MM.1S (cell line): ENCODE results near the gene GNB1.

Source experiments
- DNase-seq: peaks from one replicate; pipeline ENCODE4 v3.0.0-alpha.2; 2015
- H2AFZ ChIP-seq: fragments of 300-600 bp; sonication (generic); 2 replicates; pipeline ENCODE4 v1.6.0; 2016; ENCODE audit warnings: antibody characterized with exemption, low read length
- H3F3A ChIP-seq: fragments of 300-600 bp; sonication (generic); 2 replicates; pipeline ENCODE4 v1.6.1; 2016; ENCODE audit warnings: mild to moderate bottlenecking, antibody characterized with exemption, low read length, moderate library complexity, mixed read lengths; ENCODE audit not compliant: insufficient read depth
- H3K27ac ChIP-seq: fragments of 300-600 bp; sonication (generic); 2 replicates; pipeline ENCODE4 v1.5.1; 2016; ENCODE audit warnings: mild to moderate bottlenecking, low read length
- H3K27me3 ChIP-seq: fragments of 300-600 bp; sonication (generic); replicated peaks from 2 replicates; pipeline ENCODE4 v1.6.0; 2016; ENCODE audit warnings: low read length; ENCODE audit not compliant: insufficient read depth
- H3K36me3 ChIP-seq: fragments of 300-600 bp; sonication (generic); replicated peaks from 2 replicates; pipeline ENCODE4 v1.6.1; 2016; ENCODE audit warnings: mild to moderate bottlenecking, low read length, mixed read lengths; ENCODE audit not compliant: insufficient read depth
- H3K4me1 ChIP-seq: fragments of 300-600 bp; sonication (generic); 2 replicates; pipeline ENCODE4 v1.6.1; 2016; ENCODE audit warnings: low read length, mixed read lengths
- H3K4me2 ChIP-seq: fragments of 300-600 bp; sonication (generic); 2 replicates; pipeline ENCODE4 v1.6.0; 2016; ENCODE audit warnings: low read depth, low read length
- H3K4me3 ChIP-seq: fragments of 300-600 bp; sonication (generic); 2 replicates; pipeline ENCODE4 v1.5.1; 2016; ENCODE audit warnings: low read length, mixed read lengths
- H3K79me2 ChIP-seq: fragments of 300-600 bp; sonication (generic); 2 replicates; pipeline ENCODE4 v1.6.1; 2016; ENCODE audit warnings: mixed run types, low read length, mixed read lengths
- H3K9ac ChIP-seq: fragments of 300-600 bp; sonication (generic); 2 replicates; pipeline ENCODE4 v1.6.1; 2016; ENCODE audit warnings: low read length, mixed read lengths
- H3K9me2 ChIP-seq: fragments of 300-600 bp; sonication (generic); replicated peaks from 2 replicates; pipeline ENCODE4 v1.6.1; 2016; ENCODE audit warnings: mild to moderate bottlenecking, low read length, mixed read lengths; ENCODE audit not compliant: insufficient read depth
- H3K9me3 ChIP-seq: fragments of 300-600 bp; sonication (generic); replicated peaks from 2 replicates; pipeline ENCODE4 v1.6.1; 2016; ENCODE audit warnings: mild to moderate bottlenecking, low read length, mixed read lengths; ENCODE audit not compliant: insufficient read depth
- H4K20me1 ChIP-seq: fragments of 300-600 bp; sonication (generic); 2 replicates; pipeline ENCODE4 v1.6.1; 2016; ENCODE audit warnings: mild to moderate bottlenecking, low read length, moderate library complexity, mixed read lengths; ENCODE audit not compliant: insufficient read depth
- CTCF ChIP-seq: fragments of 300-600 bp; sonication (generic); IDR thresholded peaks from 2 replicates; pipeline ENCODE4 v1.5.1; 2016; ENCODE audit warnings: antibody characterized with exemption, low read length, mixed read lengths
- EZH2 ChIP-seq: fragments of 300-600 bp; sonication (generic); optimal IDR thresholded peaks from 2 replicates; pipeline ENCODE3; 2017; ENCODE audit warnings: low read depth, mild to moderate bottlenecking, antibody characterized with exemption, low read length, mixed read lengths
- EZH2phosphoT487 ChIP-seq: fragments of 300-600 bp; sonication (generic); IDR thresholded peaks from 2 replicates; pipeline ENCODE4 v1.6.1; 2018; ENCODE audit warnings: antibody characterized with exemption, low read length

GNB1 gene

DNA sequence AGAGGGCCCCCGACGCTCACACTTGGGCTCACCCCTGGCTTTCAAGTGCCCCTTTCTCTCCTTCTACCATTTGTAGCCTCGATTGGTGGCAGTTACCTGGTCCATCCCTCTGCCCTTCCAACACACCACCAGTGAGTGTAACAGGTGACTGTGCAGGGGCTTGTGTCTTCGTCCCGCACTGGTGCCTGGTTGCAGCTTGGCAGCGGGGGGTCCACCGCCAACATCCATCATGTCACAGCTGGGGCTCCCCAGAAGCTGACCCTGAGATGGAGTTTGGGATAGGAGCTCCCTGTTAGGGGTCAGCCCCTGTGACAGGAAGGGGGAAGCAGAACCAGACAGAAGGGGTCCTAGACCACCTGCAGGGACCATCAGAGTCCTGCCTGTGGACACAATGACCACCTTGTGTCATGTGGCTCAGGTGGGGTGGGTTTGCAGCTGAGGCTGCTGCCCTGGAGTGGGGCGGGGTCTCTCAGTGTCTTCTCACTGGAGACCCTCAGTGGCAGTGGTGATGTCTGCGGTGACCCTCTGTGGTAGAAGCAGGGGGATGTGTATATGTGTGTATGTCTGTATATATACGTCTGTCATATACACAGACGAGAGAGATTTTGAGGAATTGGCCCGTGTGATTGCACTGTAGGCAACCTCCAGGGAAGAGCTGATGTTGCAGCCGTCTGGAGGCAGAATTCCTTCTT is 20.6 kb upstream of the GNB1 start:
- H3K27ac ChIP-seq: no peak overlapping the region
- H3K9me3 ChIP-seq: no peaks in the 10 kb centered on the region
- no peak for DNase-seq
- peaks cover 33% of the 10 kb centered on the region for H3K4me1 ChIP-seq
- no peak for TF ChIP-seq EZH2
- no peak for TF ChIP-seq EZH2phosphoT487
- TF ChIP-seq CTCF: no peak
- H3K27me3 ChIP-seq: peaks cover 5% of the 10 kb centered on the region; the same call in 1 of the 2 replicates
- H3F3A ChIP-seq: peaks cover 26% of the 10 kb centered on the region
- no peaks in the 10 kb centered on the region for H3K36me3 ChIP-seq
- no peaks in the 10 kb centered on the region for H4K20me1 ChIP-seq
- no peaks in the 10 kb centered on the region for H3K9me2 ChIP-seq
- peaks cover 7% of the 10 kb centered on the region for H3K79me2 ChIP-seq
- H3K9ac ChIP-seq: no peak overlapping the region
- no peak overlapping the region for H3K4me3 ChIP-seq
- H3K4me2 ChIP-seq: no peak overlapping the region
- H2AFZ ChIP-seq: no peak overlapping the region

DNA sequence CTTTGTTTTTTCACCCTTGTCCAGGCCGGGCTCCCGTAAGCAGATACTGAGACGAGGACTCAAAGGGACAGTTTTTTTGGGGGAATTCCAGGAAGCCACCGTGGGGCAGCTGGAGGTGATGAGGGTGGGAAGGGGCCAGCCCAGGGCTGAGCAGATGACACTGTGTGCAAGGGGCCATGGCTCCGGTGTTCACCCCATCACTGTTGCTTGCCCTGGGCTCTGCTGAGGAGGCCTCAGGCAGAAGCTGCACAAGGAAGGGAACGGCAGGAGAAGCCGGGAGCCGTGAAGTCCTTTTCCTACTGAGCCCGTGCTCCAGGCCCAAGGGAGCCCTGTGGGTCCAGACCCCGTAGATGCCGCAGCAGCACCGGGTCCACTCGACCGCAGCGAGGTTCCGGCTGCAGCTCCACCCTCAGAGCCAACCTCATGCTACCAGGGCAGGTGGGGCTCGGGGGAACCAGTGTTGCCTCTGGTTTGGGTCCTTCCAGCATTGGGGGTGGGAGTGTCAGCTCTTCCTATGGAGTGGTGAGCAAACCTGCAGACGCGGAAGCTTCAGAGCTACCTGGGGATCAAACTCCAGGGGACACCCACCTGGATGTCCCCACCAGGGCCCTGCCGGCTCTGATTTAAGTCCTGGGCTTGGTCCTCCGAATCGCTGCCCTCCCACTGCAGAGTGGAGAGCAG is 19.9 kb upstream of the GNB1 start:
- H3K4me2 ChIP-seq: no peak overlapping the region
- H3K9ac ChIP-seq: no peak overlapping the region
- H2AFZ ChIP-seq: no peak overlapping the region
- peaks cover 5% of the 10 kb centered on the region; the same call in 1 of the 2 replicates for H3K27me3 ChIP-seq
- H4K20me1 ChIP-seq: no peaks in the 10 kb centered on the region
- H3F3A ChIP-seq: peaks cover 26% of the 10 kb centered on the region
- H3K9me3 ChIP-seq: no peaks in the 10 kb centered on the region
- peak overlapping the region; percentile 72; the same call in 1 of the 2 replicates for H3K27ac ChIP-seq
- TF ChIP-seq EZH2: no peak
- TF ChIP-seq CTCF: no peak
- no peak overlapping the region for H3K4me3 ChIP-seq
- peaks cover 7% of the 10 kb centered on the region for H3K79me2 ChIP-seq
- no peaks in the 10 kb centered on the region for H3K36me3 ChIP-seq
- DNase-seq: no peak
- no peaks in the 10 kb centered on the region for H3K9me2 ChIP-seq
- H3K4me1 ChIP-seq: peaks cover 40% of the 10 kb centered on the region

DNA sequence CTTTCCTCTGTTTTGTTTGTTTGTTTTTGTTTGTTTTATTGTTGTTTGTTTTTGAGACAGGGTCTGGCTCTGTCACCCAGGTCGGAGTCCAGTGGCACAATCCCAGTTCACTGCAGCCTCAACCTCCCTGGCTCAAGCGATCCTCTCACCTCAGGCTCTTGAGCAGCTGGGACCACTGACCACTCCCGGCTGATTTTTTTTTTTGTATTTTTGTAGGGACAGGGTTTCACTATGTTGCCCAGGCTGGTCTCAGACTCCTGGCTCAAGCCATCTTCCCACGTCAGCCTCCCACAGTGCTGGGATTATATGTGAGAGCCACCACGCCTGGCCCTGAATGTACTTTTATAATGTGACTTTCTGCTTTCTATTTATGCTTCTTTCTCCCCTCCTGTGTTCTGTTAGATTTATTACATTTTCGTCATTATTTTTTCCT is 19.2 kb upstream of the GNB1 start:
- no peaks in the 10 kb centered on the region for H3K9me3 ChIP-seq
- no peak for DNase-seq
- H3K4me3 ChIP-seq: no peak overlapping the region
- peaks cover 7% of the 10 kb centered on the region for H3K79me2 ChIP-seq
- H2AFZ ChIP-seq: no peak overlapping the region
- H3K27ac ChIP-seq: peak overlapping the region; percentile 72; the same call in 1 of the 2 replicates
- no peaks in the 10 kb centered on the region for H4K20me1 ChIP-seq
- peaks cover 26% of the 10 kb centered on the region for H3F3A ChIP-seq
- H3K4me2 ChIP-seq: peak overlapping the region; percentile 39; the same call in 1 of the 2 replicates
- TF ChIP-seq CTCF (no peak), EZH2 (no peak), EZH2phosphoT487 (no peak)
- no peaks in the 10 kb centered on the region for H3K9me2 ChIP-seq
- peaks cover 40% of the 10 kb centered on the region for H3K4me1 ChIP-seq
- H3K9ac ChIP-seq: no peak overlapping the region; the same call in 1 of the 2 replicates
- H3K36me3 ChIP-seq: no peaks in the 10 kb centered on the region
- H3K27me3 ChIP-seq: peaks cover 2% of the 10 kb centered on the region; the same call in 1 of the 2 replicates
